HepG2 (cell line): ENCODE results near the gene PKM. TPM values are rescaled to one million over a fixed set of nuclear protein-coding genes. Genes with fewer than 3 reads are reported as not detected.

Experiments
- ATAC-seq: fragments of 200-7000 bp; cut with Tn5 transposase; 3 replicates; pipeline ENCODE4 v1.9.1; 2020; ENCODE audit warnings: mild to moderate bottlenecking, moderate library complexity
- BruUV-seq: library from RNA; stranded (reverse); fragments of 400-500 nt; replicated peaks from 2 replicates; lab custom pipeline; 2021; lab: Mats Ljungman, UMichigan
- CTCF ChIA-PET: fragments of 300-600 bp; formaldehyde crosslinking; extraction: SDS; loops from one replicate; lab custom pipeline; 2021; ENCODE audit warnings: low total read pairs, inconsistent platforms, low intra/inter-chr PET ratio; lab: Yijun Ruan, JAX
- POLR2A ChIA-PET: fragments of 350-600 bp; sonication (Branson Sonifier 250); formaldehyde crosslinking; loops from one replicate; lab custom pipeline; 2020; ENCODE audit warnings: antibody characterized with exemption, inconsistent platforms; lab: Yijun Ruan, JAX
- DNase-seq: peaks from one replicate; pipeline ENCODE4 v3.0.0-alpha.2; 2015; ENCODE audit warnings: low spot score
- FAIRE-seq: peaks from 3 replicates; lab custom pipeline; 2011; peaks lifted over from hg19 to GRCh38; lab: Jason Lieb, UNC
- H2AFZ ChIP-seq: one replicate; pipeline ENCODE4 v1.6.1; 2011; ENCODE audit warnings: low read length, inconsistent platforms
- H3K27ac ChIP-seq: fragments of 300-600 bp; 3 replicates; pipeline ENCODE4 v1.8.0; 2011; ENCODE audit warnings: mixed run types, mild to moderate bottlenecking, mixed read lengths, low read length, inconsistent platforms; ENCODE audit not compliant: insufficient read depth; ENCODE audit errors: extremely low read length
- H3K27me3 ChIP-seq, 2 experiments: fragments of 200-600 bp in 1 of 2; 2 replicates in 1 of 2; 3 replicates in 1 of 2; pipeline versions ENCODE4 v1.6.0 to v1.8.0; 2011; ENCODE audit warnings: low read length in 2 of 2, mild to moderate bottlenecking in 2 of 2, moderate library complexity in 2 of 2, inconsistent platforms in 1 of 2; ENCODE audit not compliant: insufficient read depth in 2 of 2, control insufficient read depth in 1 of 2
- H3K36me3 ChIP-seq, 2 experiments: fragments of 200-600 bp in 1 of 2; replicated peaks in 1 of 2; 2 replicates in 1 of 2; 3 replicates in 1 of 2; pipeline versions ENCODE4 v1.5.1 to v1.8.0; 2011; ENCODE audit warnings: low read length in 2 of 2, inconsistent platforms in 1 of 2; ENCODE audit not compliant: insufficient read depth in 2 of 2, control insufficient read depth in 1 of 2
- H3K4me1 ChIP-seq: 2 replicates; pipeline ENCODE4 v1.5.1; 2012; ENCODE audit warnings: low read length, inconsistent platforms; ENCODE audit not compliant: insufficient read depth
- H3K4me2 ChIP-seq: 2 replicates; pipeline ENCODE4 v1.6.0; 2011; ENCODE audit warnings: low read depth, low read length, inconsistent platforms
- H3K4me3 ChIP-seq, 3 experiments: fragments of 200-600 bp in 1 of 3; sonication (generic), shearing (Covaris generic) in 1 of 3; replicated peaks in 1 of 3; 2 replicates each; pipeline ENCODE4 v1.5.1; 2011 to 2016; ENCODE audit warnings: low read length in 3 of 3, inconsistent platforms in 2 of 3, low read depth in 2 of 3, mild to moderate bottlenecking in 2 of 3, control low read depth in 1 of 3, mixed read lengths in 1 of 3; ENCODE audit not compliant: insufficient read depth in 1 of 3
- H3K79me2 ChIP-seq: one replicate; pipeline ENCODE4 v1.6.1; 2011; ENCODE audit warnings: low read length, inconsistent platforms; ENCODE audit not compliant: insufficient read depth
- H3K9ac ChIP-seq: 2 replicates; pipeline ENCODE4 v1.6.0; 2011; ENCODE audit warnings: mild to moderate bottlenecking, low read depth, low read length, inconsistent platforms; ENCODE audit not compliant: insufficient read depth
- H3K9me3 ChIP-seq: 2 replicates; pipeline ENCODE4 v1.5.1; 2012; ENCODE audit warnings: mild to moderate bottlenecking, low read length
- H4K20me1 ChIP-seq: 2 replicates; pipeline ENCODE4 v1.6.0; 2011; ENCODE audit warnings: inconsistent platforms, mild to moderate bottlenecking, low read length, moderate library complexity; ENCODE audit not compliant: insufficient read depth
- FOXA1 ChIP-seq, 2 experiments: fragments of 450-650 bp in 1 of 2; sonication (generic) in 1 of 2; formaldehyde crosslinking in 1 of 2; IDR thresholded peaks; 2 replicates each; pipeline versions ENCODE4 v1.4.0 to v1.6.1; 2016 to 2020; ENCODE audit warnings: missing genetic modification reagents in 1 of 2
- KDM2A ChIP-seq: sonication (generic); formaldehyde crosslinking; IDR thresholded peaks from 2 replicates; pipeline ENCODE4 v1.4.0; 2020; ENCODE audit warnings: low read depth, missing genetic modification reagents, borderline replicate concordance
- KIAA2018 ChIP-seq: sonication (generic); formaldehyde crosslinking; IDR thresholded peaks from 2 replicates; pipeline ENCODE4 v1.5.0; 2020; ENCODE audit warnings: mild to moderate bottlenecking, missing genetic modification reagents, borderline replicate concordance
- PHF8 ChIP-seq: sonication (generic); formaldehyde crosslinking; IDR thresholded peaks from 2 replicates; pipeline ENCODE4 v1.5.0; 2020; ENCODE audit warnings: missing genetic modification reagents
- POLR2A ChIP-seq, 2 experiments: IDR thresholded peaks; 2 replicates each; pipeline ENCODE4 v1.6.1; 2011; ENCODE audit warnings: low read depth in 2 of 2, low read length in 2 of 2, mild to moderate bottlenecking in 1 of 2, moderate library complexity in 1 of 2; ENCODE audit not compliant: insufficient read depth in 1 of 2
- POLR2AphosphoS2 ChIP-seq: IDR thresholded peaks from 2 replicates; pipeline ENCODE4 v1.6.1; 2011; ENCODE audit warnings: low read depth, low read length, improper control_type of control experiment
- SATB2 ChIP-seq: sonication (generic); formaldehyde crosslinking; IDR thresholded peaks from 2 replicates; pipeline ENCODE4 v1.5.0; 2020; ENCODE audit warnings: missing genetic modification reagents
- TFAP4 ChIP-seq: sonication (generic); IDR thresholded peaks from 2 replicates; pipeline ENCODE4 v1.6.1; 2016; ENCODE audit warnings: low read depth, borderline replicate concordance
- ZFY ChIP-seq: sonication (generic); formaldehyde crosslinking; IDR thresholded peaks from 2 replicates; pipeline ENCODE4 v1.4.0; 2020; ENCODE audit warnings: missing genetic modification reagents
- ZNF557 ChIP-seq: sonication (generic); formaldehyde crosslinking; IDR thresholded peaks from 2 replicates; pipeline ENCODE4 v1.4.0; 2020; ENCODE audit warnings: missing genetic modification reagents
- ZNF607 ChIP-seq: sonication (generic); formaldehyde crosslinking; IDR thresholded peaks from 2 replicates; pipeline ENCODE4 v1.5.1; 2020; ENCODE audit warnings: missing genetic modification reagents, mild to moderate bottlenecking, borderline replicate concordance
- WGBS: methylation state at CpG from one replicate; pipeline ENCODE4 v1.1.6; 2017; ENCODE audit warnings: low lambda C conversion rate; 5-methylcytosine and 5-hydroxymethylcytosine counted together
- in situ Hi-C: cut with HindIII; loops from 2 replicates; pipeline ENCODE4 v1.10.0; 2017; ENCODE audit warnings: low pct_unique_long_range_greater_than_20kb; ENCODE audit not compliant: extremely low pct_ligation_motif_present
- intact Hi-C: fragments of 100-400 bp; cut with micrococcal nuclease; formaldehyde crosslinking; loops from one replicate; pipeline ENCODE4 v1.10.0; 2022; ENCODE audit not compliant: unreplicated experiment
- polyA plus RNA-seq, 8 experiments: library from polyadenylated mRNA; depleted of rRNA in 3 of 8; stranded (reverse) in 7 of 8; unstranded in 1 of 8; fragments of >200 nt; fragmentation: Illumina TruSeq in 4 of 8; extraction: Trizol in 4 of 8; gene quantifications; 2 replicates each; pipeline versions ENCODE4 v1.2.1 to v1.2.3, GENCODE V29; 2011 to 2016; ENCODE audit warnings: low read depth in 4 of 8, missing spikeins in 1 of 8, mixed read lengths in 1 of 8; ENCODE audit not compliant: insufficient read depth in 1 of 8
- total RNA-seq, 5 experiments: library from RNA; depleted of rRNA; stranded (reverse); fragments of >200 nt; fragmentation: Illumina TruSeq; extraction: Trizol; gene quantifications; 2 replicates each; pipeline ENCODE4 v1.2.3, GENCODE V29; 2016; ENCODE audit warnings: low read depth in 1 of 5

The PKM gene
- total and polyA plus RNA-seq, 2 of the 13 experiments (the other 11 are each of a cell fraction or from before 2014, with no cell fraction given): 488 to 780 TPM

GRCh38 chr15:72198356-72199204 lies 32.4 kb downstream of the PKM start:
- no peak overlapping the region for H3K4me3 ChIP-seq
- BruUV-seq: no TSS peak
- H2AFZ ChIP-seq: no peak overlapping the region
- no peak for ATAC-seq
- in situ Hi-C loops: no loop called here
- peaks cover 6 to 11% of the 10 kb centered on the region in 2 experiments; a peak in 3 of 5 replicates for H3K27me3 ChIP-seq
- 85% methylated on average over 8 of the region's 11 CpGs for WGBS
- H3K36me3 ChIP-seq: peaks cover 31 to 50% of the 10 kb centered on the region in 2 experiments
- H3K9me3 ChIP-seq: no peaks in the 10 kb centered on the region
- no peak for FAIRE-seq
- DNase-seq: no peak
- no peak overlapping the region for H3K27ac ChIP-seq
- ChIA-PET CTCF (interaction anchor here (0.7 to 2.0 kb wide), 3 partner anchors 88 to 144 kb away, joined by 4 to 35 read pairs (median 5); no protein-coding TSS in a partner anchor), POLR2A (interaction anchor here (1.5 to 1.8 kb wide), 2 partner anchors 32 kb away, joined by 5 to 9 read pairs; partner anchors contain the start of gene PKM)
- intact Hi-C loops: loop anchor here (1.0 to 2.0 kb wide), 3 partner anchors 28 to 88 kb away; partner anchors contain the start of gene PKM
- H3K79me2 ChIP-seq: no peaks in the 10 kb centered on the region
- no peak overlapping the region for H3K9ac ChIP-seq
- H3K4me2 ChIP-seq: no peak overlapping the region
- peaks cover 24% of the 10 kb centered on the region for H3K4me1 ChIP-seq
- peaks cover 56% of the 10 kb centered on the region for H4K20me1 ChIP-seq
- TF ChIP-seq TFAP4 (peak; percentile 75; the same call in 1 of the 2 replicates), KDM2A (0 out of 2 replicates have a peak, but pooled peaks have one; percentile 56), POLR2AphosphoS2 (no peak; the same call in 1 of the 2 replicates), POLR2A (IDR thresholded peaks at IDR 0.05; ENCODE audit: insufficient read depth in 1 of 2, low read depth in 2 of 2, low read length in 2 of 2) (peak; percentile 19 to 42; a peak in 2 of 4 replicates), ZNF557 (CRISPR knock-in tag) (no peak), ZFY (CRISPR knock-in tag) (0 out of 2 replicates have a peak, but pooled peaks have one; percentile 17), FOXA1 (IDR thresholded peaks at IDR 0.05) (no peak), FOXA1 (CRISPR knock-in tag; IDR thresholded peaks at IDR 0.05) (no peak), KIAA2018 (CRISPR knock-in tag) (no peak), ZNF607 (CRISPR knock-in tag) (no peak), SATB2 (no peak), PHF8 (CRISPR knock-in tag) (0 out of 2 replicates have a peak, but pooled peaks have one; percentile 14)
